Muscle of arm (tissue), 12 donors: Measurements from ENCODE around the gene HS3ST3A1. TPM values are rescaled to one million over a fixed set of nuclear protein-coding genes. Genes with fewer than 3 reads are reported as not detected.

Experiments used
- DNase-seq: peaks from one replicate; pipeline ENCODE4 v3.0.0-alpha.2; 2013
- polyA plus RNA-seq, 12 donors: library from polyadenylated mRNA; unstranded; fragments of 120-200 nt; gene quantifications; one replicate each; pipeline ENCODE4 v1.2.1, GENCODE V29; 2013; ENCODE audit not compliant: insufficient read length in 12 of 12

HS3ST3A1 gene
- polyA plus RNA-seq, 12 donors: 0.32 to 3.9 (median 1.6) TPM; not detected in 2

GRCh38 chr17:13599168-13599577 lies 2.6 kb downstream of the HS3ST3A1 start:
- DNase-seq: no peak

- DNase-seq: no peak
Measured at GRCh38 chr17:13598353-13599167, 3.2 kb downstream of the HS3ST3A1 start.

GRCh38 chr17:13597723-13598347 lies 3.9 kb downstream of the HS3ST3A1 start:
- DNase-seq: no peak

- no peak for DNase-seq
Measured at GRCh38 chr17:13596241-13596923, 5.3 kb downstream of the HS3ST3A1 start.

- no peak for DNase-seq
Measured at GRCh38 chr17:13595599-13595899, 6.2 kb downstream of the HS3ST3A1 start.

- peak; percentile 90 for DNase-seq
Measured at GRCh38 chr17:13594762-13595598, 6.7 kb downstream of the HS3ST3A1 start.

GRCh38 chr17:13594310-13594709 lies 7.4 kb downstream of the HS3ST3A1 start:
- no peak for DNase-seq

- no peak for DNase-seq
Measured at GRCh38 chr17:13593757-13594156, 8.0 kb downstream of the HS3ST3A1 start.

GRCh38 chr17:13593021-13593751 lies 8.5 kb downstream of the HS3ST3A1 start:
- no peak for DNase-seq

- no peak for DNase-seq
Measured at GRCh38 chr17:13592427-13592826, 9.3 kb downstream of the HS3ST3A1 start.

GRCh38 chr17:13590441-13590840 lies 11.3 kb downstream of the HS3ST3A1 start:
- DNase-seq: no peak

GRCh38 chr17:13589658-13590057 lies 12.1 kb downstream of the HS3ST3A1 start:
- no peak for DNase-seq

- DNase-seq: no peak
Measured at GRCh38 chr17:13587487-13588338, 14.0 kb downstream of the HS3ST3A1 start.

GRCh38 chr17:13584701-13585080 lies 17.0 kb downstream of the HS3ST3A1 start:
- DNase-seq: no peak

- no peak for DNase-seq
Measured at GRCh38 chr17:13583996-13584700, 17.6 kb downstream of the HS3ST3A1 start.

- no peak for DNase-seq
Measured at GRCh38 chr17:13582776-13583547, 18.8 kb downstream of the HS3ST3A1 start.

- DNase-seq: no peak
Measured at GRCh38 chr17:13581925-13582324, 19.8 kb downstream of the HS3ST3A1 start.

GRCh38 chr17:13580790-13581189 lies 20.9 kb downstream of the HS3ST3A1 start:
- DNase-seq: no peak
